HG02938 (cell line): ENCODE data around the gene STK4.

Experiments used
- ATAC-seq: cut with Tn5 transposase; IDR thresholded peaks from one replicate; pipeline ENCODE4 v1.9.1; 2021; ENCODE audit warnings: mild to moderate bottlenecking, moderate library complexity; ENCODE audit not compliant: unreplicated experiment

The STK4 gene

DNA sequence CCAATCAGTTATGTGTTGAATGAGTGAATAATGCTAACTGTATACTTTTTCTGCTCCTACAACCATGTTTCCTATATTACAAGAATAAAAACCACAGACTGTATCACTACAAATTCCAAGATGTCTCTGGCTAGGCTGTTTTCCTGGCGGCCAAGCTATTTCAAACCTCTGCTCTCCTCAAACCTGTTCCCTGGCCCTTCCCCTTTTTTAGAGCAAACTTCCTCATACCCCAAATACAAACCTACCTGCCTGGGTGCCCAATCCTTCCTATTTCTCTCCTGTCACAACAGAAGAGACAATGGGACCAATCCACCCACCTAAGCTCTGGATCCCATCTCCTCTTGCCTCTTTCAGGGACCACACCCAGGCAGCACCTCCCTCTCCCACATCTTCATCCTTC, 13.6 kb upstream of the STK4 start:
- no peak for ATAC-seq

DNA sequence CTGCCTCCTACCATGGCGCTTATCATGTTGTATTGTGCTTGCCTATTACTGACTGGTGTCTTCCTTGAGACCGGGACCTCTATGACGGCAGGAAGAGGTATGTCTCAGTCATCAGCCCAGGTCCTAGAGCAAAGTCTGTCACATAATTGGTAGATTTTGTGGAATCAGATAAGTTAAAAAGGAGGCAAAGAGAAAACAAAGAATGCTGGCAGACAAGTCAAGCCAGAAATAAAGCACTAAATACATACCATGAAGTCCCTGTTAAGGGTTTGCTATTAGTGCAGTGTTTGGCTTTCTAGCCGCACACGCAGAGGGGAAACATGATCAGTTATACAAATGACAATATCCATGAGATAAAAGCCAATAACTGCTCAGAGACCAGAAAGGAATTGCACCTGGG, 12.1 kb upstream of the STK4 start:
- no peak for ATAC-seq

DNA sequence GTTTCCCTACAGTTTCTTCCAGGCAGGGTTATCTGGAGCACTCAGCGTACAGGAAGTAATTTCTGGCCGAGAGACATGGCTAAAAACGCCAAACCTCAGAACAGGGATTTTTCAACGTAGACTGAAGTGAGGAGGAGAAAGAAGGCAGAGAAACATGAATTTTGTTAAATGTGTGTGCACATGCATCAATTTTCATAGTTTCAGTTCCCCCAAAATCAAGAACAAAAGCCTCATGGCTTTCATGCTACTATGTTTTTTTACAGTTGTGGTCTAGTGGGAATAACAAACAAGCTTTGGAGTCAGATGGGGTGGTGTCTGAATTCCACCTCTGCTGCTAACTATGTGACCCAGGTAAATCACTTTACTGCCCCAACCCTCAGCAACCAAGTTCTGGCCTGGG, 11.0 kb upstream of the STK4 start:
- ATAC-seq = no peak

DNA sequence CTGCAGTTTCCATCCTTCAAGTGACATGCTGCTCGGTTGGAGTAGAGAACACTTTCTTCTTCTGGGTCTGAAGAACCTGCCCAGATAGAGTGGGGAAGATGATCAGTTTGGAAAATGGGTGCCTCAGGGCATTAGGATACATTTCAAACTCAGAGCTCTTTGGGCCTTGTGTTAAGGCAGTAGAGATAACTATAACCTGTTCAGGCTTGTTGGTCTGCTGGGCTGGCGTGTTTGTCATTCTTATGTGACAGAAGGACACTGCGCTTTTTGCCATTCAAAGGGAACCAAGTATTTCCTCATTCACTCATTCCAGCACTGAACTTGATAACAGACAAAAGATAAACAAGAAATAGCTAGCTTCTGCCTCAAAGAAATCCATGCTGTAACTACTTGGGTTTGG, 9.9 kb upstream of the STK4 start:
- ATAC-seq = no peak

DNA sequence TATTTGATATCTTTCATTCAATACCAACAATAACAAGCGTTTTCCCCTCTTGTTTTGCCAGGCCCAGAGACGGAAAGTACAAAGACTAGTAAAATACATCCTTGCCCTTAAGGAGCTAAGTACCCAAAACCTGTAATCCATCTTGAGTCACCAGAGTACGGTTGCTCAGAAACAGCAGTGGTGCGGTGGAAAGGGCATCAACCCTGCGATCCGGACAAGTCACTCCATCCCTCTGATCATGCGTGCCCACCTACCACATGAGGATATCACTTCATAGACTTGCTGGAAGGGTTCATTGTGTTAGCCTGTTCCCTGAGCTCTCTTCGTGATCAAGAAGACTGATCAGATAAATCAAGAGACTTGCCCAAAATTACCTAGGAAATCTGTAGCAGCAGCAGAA, 8.0 kb upstream of the STK4 start:
- no peak for ATAC-seq

DNA sequence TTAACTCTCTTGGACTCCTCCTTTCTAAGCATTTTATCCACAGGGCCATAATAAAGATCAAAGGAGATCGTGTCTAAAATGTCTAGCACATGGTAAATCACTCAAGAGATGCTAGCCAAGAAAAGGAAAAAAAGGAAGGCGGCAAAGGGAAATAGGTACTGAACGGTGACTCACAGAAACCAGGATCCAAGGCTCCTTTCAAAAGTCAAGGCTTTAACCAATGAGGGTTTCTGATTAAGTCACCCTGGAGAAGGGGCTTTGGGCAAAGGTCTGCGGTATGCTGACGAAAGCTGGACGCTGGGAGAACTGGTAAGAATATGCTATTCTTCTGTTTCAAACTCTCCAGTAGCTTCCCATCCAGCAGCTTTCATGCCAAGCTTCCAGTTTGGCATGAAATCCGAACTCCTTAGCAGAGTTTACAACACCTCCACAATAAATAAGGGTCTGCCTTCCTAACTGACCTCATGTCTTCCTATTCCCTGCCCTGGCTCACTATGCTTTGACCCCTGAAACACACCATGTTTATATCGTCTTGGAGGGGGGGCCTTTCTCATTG, 7.2 kb upstream of the STK4 start:
- no peak for ATAC-seq

DNA sequence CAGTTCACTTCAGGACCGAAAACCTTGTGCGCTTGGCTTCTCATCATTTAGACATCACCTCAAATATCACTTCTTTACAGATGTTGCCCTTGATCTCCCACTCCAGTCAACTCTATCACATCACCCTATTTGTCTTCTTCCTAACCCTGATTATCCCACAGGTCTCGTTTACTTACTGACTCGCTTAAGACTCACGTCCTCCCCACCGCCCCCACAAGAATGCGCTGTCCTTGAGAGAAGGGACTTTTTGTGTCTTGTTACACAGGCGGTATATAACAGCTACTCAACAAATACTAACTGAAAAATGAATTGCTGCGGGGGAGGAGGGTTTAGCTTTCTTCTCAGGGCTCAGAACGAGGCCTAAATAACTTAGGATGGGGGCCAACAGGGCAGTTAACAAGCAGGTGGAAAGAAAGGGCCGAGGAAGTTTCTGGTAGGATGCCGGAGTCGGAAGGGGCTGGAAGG, 6.6 kb upstream of the STK4 start:
- ATAC-seq = no peak

DNA sequence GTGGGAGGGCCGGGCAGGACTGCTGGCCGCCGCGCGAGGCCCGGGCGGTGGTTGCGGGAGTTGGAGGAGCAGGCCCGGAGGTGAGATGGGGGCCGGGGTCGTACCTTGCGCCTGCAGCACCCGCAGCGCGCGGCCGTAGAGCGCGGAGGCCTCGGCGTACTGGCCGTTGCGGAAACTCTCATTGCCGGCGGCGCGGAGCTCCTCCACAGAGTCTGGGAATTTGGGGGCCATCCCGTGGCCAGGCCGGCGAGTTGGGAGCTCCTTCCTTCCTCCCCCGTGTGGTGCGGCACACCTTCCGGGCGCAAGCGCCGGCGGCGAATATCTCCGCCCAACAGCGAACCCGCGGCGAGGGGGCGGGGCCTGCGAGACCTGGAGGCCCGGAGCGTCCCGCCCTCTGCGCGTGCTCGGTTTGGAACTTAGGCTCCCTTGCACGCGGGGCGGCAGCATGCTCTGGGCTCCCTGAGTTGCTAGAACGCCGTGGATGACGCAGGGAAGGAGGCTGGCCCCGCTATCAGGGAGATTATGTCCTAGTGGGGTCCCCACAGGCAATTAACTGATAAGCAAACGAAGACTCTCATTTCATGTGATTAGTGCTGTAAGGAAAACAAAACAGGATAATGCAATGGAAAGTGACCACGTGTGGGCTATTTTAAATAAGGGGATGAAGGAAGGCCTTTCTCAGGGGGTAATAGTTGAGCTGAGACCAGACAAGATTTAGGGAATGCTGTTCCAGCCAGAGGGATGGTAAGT, 6.0 kb upstream of the STK4 start, which contains the start of gene TOMM34:
TSS of gene TOMM34 (minus strand) at position 295 of the 750 bp plus-strand sequence. CDS start at position 231, 64 bp downstream.
- ATAC-seq = peak; percentile 78

DNA sequence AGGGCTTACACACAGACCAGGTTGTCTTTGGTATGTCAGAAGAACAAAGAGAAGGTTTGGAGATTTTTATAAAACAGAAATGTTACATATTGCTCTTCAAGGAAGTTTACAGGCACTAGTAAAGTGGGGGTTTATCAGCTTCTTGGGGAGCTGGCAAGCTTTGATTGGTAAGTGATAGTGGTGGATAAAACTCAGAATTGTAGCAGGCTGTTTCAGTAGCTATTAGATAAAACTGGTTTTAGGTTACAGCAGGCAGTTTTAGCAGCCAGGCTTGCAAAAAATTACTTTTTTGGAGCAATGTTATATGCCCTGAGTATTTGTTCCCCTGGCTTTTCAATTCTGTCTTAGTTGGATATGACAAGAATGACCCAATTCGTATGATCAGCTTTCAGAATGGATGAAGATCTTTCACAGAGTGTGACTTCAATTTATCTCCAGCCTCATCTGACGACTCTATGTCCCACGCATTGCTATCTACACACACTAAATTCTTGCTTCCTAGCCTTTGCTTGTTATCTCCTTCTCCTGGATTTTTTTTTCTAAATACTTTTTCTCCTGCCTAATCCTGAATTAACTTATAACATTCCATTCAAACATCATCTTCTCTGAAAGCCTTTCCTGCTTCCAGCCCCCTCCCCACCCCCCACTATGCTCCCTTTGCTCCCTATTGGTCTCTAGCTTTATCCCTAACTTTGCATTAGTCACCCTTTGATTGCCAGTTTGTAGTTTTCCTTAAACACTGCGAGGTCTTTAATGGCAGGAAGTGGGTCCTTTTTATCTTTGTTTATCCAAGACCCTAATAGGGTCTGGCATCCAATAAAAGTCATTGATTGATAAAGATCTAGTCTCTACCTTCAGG, 5.1 kb upstream of the STK4 start:
- ATAC-seq = no peak

DNA sequence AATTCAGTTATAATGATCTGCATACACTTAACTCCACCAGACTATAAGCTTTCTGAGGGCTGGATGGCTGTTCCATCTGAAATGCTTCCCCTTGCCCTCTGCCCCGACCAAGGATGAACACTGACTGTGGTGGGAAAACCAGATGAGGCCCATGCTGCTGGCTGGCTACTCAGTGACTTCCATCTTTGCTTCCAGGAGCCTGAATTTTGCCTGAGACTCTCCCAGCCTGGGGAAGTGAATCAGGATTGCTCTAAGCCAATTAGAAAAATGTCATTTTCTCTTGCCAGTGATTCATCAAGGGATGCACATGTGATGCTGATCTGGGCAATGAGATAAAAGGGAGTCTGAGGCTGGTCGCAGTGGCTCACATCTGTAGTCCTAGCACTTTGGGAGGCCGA, 4.4 kb upstream of the STK4 start:
- ATAC-seq = no peak

DNA sequence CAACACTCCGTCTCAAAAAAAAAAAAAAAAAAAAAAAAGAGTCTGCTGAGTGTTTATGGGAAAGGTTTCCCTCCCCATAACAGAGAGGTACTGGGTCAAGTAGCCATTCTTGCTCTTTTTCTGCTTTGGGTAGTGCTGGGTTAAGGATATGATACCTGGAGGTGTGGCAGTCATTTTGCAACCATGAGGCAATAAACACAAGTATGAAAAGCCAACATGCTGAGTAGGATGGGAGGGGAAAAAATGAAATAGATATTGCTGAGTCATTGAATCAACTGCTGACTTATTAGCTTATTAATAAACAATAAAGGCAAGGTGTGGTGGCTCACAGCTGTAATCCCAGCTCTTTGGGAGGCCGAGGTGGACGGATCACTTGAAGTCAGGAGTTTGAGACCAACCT, 3.8 kb upstream of the STK4 start:
- ATAC-seq = no peak

DNA sequence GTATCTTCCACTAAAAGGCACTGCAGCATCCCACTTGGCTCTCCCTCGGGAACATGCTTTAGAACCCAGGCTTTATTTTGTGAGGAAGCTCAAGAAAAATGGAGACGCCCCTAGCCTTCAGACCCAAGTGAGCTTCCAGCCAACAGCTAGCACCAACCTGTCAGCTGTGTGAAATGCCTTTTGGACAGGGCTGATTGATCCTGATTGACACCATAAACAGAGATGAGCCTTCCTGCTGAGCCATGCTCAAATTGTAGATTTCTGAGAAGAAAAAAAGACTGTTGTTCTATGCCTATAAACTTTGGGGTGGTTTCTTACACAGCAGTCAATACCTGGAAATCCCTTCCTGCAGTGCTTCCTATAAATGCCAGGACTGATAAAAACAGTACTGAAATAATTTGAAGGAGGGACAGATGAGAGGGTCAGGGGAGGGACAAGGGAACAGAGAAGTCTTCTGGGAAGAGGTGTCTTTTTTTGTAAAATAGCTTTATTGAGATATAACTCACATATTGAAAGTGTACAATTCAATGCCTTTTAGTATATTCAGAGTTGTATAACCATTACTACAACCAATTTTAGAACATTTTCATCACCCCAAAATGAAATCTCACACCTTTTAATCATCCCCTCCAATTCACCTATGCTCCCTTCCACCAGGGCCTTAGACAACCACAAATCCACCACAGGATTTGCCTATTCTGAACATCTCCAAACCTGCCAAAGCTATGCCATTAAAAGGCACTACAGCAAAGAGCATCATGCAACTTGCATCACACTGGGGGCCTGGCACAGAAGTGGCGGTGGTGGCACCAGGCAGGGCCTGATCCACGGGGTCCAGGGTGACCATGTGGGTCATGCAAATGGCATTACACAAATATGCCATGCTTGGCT, 2.7 kb upstream of the STK4 start:
- no peak for ATAC-seq

DNA sequence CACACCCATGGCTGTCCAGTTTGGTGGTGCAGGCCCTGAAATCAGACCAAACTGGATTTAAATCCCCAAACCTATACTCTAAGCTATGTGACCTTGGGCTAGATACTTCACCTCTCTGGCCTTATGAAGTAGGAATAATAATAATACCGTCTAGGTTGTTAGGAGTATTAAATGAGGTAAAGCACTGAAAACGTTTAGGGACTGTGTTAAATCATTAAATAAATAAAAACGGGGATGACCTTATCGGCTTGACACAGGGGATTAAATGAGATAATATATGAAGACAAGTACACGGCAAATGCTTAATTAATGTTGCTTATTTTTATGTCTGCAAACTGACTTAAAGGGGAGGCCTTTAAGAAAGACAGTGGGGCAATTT, 672 bp upstream of the STK4 start:
- ATAC-seq = no peak

DNA sequence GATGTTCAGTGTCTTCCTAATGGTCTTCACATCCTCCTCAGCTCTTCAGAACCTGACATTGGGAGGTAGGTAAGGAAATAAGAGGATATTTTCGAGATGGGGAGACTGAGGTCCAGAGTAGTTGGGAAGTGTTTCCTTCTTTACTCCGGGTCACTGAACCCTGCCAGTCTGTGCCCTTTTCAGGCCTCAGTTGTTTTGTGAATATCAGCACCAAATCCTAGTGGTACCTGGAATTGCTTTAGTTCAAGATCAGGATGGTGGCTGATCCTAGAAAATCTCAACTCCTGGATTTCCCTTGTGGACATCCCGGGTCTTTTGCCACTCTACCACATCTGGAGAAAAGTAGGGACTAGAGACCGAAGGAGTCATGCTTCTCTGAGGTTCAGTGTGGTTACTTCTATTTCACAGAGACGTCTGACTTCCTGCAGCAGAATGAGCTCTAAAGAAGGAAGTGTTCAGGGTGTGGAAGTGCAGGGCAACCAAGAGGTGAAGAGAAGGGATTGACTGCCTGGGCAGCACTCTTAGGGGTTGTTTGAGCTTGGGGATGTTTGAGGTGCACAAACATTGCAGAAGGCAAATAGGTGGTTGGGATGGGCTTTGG, 995 bp downstream of the STK4 start:
- no peak for ATAC-seq

DNA sequence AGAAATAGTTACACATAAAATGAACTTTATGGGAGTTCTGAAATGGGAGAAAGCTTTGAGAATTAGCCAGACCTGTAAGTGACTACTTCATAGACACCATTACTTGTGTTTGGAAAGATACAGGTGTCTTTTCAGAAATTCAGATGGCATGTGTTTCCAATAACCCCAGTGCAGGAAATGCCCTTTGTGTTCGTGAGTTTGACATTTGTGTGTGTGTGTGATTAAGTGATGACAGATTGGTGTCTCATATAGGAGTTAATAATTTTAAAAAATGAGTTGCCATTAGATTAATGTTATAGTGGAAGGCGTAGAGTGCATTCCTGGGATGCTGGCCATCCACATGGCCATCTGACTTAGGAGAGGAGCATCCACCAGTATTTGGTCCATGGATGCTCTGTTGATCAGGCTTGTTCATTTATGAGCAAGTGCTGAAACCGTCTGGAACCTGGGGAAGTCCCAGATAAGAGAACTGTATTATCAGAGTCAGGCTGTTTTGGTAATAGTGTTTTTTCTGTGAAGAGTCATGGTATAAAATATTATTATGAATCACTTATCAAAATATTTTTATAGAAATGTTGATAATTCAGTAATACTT, 3.1 kb downstream of the STK4 start:
- no peak for ATAC-seq

DNA sequence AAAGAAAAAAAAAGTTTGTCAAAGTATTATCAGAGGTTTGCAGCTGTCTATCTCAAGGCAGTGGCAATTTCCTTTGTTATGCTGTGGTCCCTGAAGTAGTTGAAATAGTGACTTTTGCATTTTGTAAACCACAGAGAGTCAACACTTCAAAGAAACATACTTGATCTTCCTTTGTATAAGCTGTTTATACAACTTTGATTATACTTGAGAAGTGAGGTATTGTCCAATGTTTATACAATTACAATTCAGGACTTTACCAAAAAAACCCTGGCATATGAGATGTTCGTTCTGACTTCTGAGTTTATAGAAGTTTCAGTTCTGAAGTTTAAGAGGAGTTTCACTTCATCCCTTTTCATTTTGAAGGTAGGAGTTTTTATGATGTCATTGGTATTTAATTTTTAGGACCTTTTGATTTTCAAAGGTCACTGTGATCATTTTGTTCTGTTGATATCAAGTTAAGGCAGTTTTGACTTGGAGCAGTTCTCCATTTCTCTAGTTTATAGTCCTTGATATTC, 4.0 kb downstream of the STK4 start:
- no peak for ATAC-seq

DNA sequence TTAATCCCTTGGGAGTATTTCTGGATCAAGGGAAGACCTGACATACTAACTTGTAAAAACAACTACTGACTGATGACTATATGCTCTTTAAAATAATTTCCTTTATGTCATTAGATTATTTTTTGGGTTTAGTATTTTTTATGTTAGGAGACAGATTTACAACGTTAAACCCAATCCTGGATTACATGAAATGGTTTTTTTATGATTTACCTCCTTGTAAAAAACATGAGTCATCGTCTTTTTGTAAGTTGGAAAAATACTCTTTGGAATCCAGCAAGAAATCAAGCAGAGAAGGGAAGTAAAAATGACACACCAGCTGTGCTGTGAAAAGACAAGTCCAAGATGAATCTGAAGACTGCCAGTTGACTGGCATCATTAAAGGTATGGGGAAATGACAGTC, 6.7 kb downstream of the STK4 start:
- ATAC-seq = no peak

DNA sequence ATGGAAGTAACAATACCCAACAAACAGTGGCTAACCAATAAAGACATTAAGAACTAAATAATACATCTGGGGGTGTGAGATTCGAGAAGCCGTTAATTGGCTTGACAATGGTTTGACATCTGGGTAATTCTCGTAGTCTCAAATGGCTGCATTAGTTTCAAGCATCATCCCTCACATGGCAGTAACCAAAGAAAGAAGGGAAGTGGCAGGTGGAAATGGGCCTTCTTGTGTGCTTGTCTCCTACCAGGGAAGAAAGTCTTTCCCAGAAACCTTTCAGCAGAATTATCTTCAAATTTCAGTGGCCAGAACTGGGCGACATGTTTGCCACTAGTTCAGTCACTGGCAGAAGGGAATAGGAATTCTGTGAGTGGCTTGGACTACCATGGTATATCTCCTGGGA, 10.4 kb downstream of the STK4 start:
- no peak for ATAC-seq

DNA sequence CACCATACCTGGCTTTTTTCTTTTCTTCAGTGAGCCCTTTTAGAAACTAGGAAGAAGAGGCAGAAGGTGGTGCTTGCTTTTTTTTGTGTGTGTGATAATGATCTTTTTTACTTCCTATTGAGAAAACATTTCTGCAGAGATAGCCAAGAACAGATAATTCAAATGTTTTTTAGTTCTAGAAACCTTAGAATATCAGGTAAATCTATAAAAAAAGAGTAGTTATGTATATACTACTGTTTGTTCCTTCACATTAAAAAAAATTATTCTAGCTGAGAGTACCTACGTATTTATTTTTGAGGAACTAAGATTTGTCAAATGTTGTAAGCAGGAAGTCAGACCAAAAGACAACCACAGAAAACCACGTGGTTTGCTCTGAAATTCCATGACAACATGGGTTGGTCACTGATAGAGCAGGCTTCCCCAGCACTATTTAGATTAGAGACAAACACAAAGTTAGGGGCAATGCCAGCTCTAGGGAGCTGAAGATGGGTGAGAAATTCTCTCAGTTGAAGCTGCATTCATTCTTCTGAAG, 12.8 kb downstream of the STK4 start:
- ATAC-seq = peak; percentile 82
